A549 (cell line): ENCODE measurements around the gene AQP12B. TPM values are rescaled to one million over a fixed set of nuclear protein-coding genes. Genes with fewer than 3 reads are reported as not detected.

Experiments
- ATAC-seq, 2 experiments: fragments of 200-7000 bp in 1 of 2; fragments of >200 bp in 1 of 2; cut with Nextera tagmentation in 1 of 2; cut with Tn5 transposase in 1 of 2; 3 replicates each; pipeline versions ENCODE4 v1.8.0 to v1.9.1; 2018 to 2020; ENCODE audit warnings: mild to moderate bottlenecking in 1 of 2, moderate library complexity in 1 of 2
- CTCF ChIA-PET: fragments of 300-600 bp; sonication (Branson Sonifier 250); formaldehyde crosslinking; extraction: SDS; loops from one replicate; lab custom pipeline; 2021; ENCODE audit warnings: antibody characterized with exemption, inconsistent platforms; lab: Yijun Ruan, JAX
- POLR2A ChIA-PET: fragments of 350-600 bp; formaldehyde crosslinking; extraction: SDS; loops from one replicate; lab custom pipeline; 2021; ENCODE audit warnings: antibody characterized with exemption, inconsistent platforms; lab: Yijun Ruan, JAX
- DNase-seq, 2 experiments: peaks; one replicate each; pipeline versions ENCODE4 v3.0.0 to v3.0.0-alpha.2; 2011 to 2016; ENCODE audit warnings: low read depth in 1 of 2, low spot score in 1 of 2
- FAIRE-seq: peaks from 2 replicates; lab custom pipeline; 2011; peaks lifted over from hg19 to GRCh38; lab: Jason Lieb, UNC
- H3K27ac ChIP-seq, 2 experiments: fragments of >200 bp; sonication (Bioruptor Twin); formaldehyde crosslinking; 3 replicates each; pipeline ENCODE4 v1.5.1; 2016 to 2017
- H3K4me1 ChIP-seq: fragments of >200 bp; sonication (Bioruptor Twin); formaldehyde crosslinking; 3 replicates; pipeline ENCODE4 v1.6.1; 2016
- H3K4me2 ChIP-seq: fragments of >200 bp; sonication (Bioruptor Twin); formaldehyde crosslinking; 3 replicates; pipeline ENCODE4 v1.6.1; 2016
- H3K4me3 ChIP-seq: fragments of >200 bp; sonication (Bioruptor Twin); formaldehyde crosslinking; 3 replicates; pipeline ENCODE4 v1.5.1; 2016
- H3K9me3 ChIP-seq: fragments of >200 bp; sonication (Bioruptor Twin); formaldehyde crosslinking; 3 replicates; pipeline ENCODE4 v1.6.1; 2016
- CHD2 ChIP-seq: fragments of 150-350 bp; IDR thresholded peaks from 2 replicates; pipeline ENCODE4 v1.6.1; 2014; ENCODE audit warnings: low read length; ENCODE audit not compliant: partially characterized antibody
- CHD4 ChIP-seq: fragments of 200-600 bp; sonication (generic); IDR thresholded peaks from 2 replicates; pipeline ENCODE4 v1.6.1; 2016; ENCODE audit warnings: antibody characterized with exemption, mild to moderate bottlenecking, borderline replicate concordance
- EHF ChIP-seq: fragments of 250-450 bp; sonication (Bioruptor Pico); IDR thresholded peaks from 2 replicates; pipeline ENCODE4 v1.5.0; 2020; ENCODE audit warnings: mild to moderate bottlenecking
- EHMT2 ChIP-seq: fragments of 200-600 bp; sonication (generic); IDR thresholded peaks from 2 replicates; pipeline ENCODE4 v1.6.1; 2016; ENCODE audit warnings: antibody characterized with exemption, low read depth, mild to moderate bottlenecking, moderate library complexity
- GATA3 ChIP-seq: IDR thresholded peaks from 2 replicates; pipeline ENCODE4 v1.6.1; 2012; ENCODE audit warnings: borderline replicate concordance
- HOXA7 ChIP-seq: fragments of 250-450 bp; sonication (Bioruptor Pico); IDR thresholded peaks from 2 replicates; pipeline ENCODE4 v1.5.0; 2020; ENCODE audit warnings: mild to moderate bottlenecking, moderate library complexity
- HOXB13 ChIP-seq: fragments of 250-450 bp; sonication (Bioruptor Pico); IDR thresholded peaks from 2 replicates; pipeline ENCODE4 v1.5.0; 2020; ENCODE audit warnings: low read depth, mild to moderate bottlenecking, moderate library complexity
- JUNB ChIP-seq: fragments of >200 bp; sonication (Bioruptor Twin); formaldehyde crosslinking; IDR thresholded peaks from 2 replicates; pipeline ENCODE4 v1.6.1; 2016
- KDM1A ChIP-seq: fragments of 200-600 bp; sonication (generic); IDR thresholded peaks from 2 replicates; pipeline ENCODE4 v1.6.1; 2016; ENCODE audit warnings: low read depth, mild to moderate bottlenecking
- MAZ ChIP-seq: fragments of 150-350 bp; IDR thresholded peaks from 2 replicates; pipeline ENCODE4 v1.6.1; 2014; ENCODE audit warnings: antibody characterized with exemption, low read depth, low read length, borderline replicate concordance
- MYC ChIP-seq: IDR thresholded peaks from 2 replicates; pipeline ENCODE4 v1.6.1; 2012; ENCODE audit warnings: mild to moderate bottlenecking, inconsistent platforms, low read length, improper control_type of control experiment, borderline replicate concordance
- NFE2L2 ChIP-seq: fragments of 150-350 bp; conservative IDR thresholded peaks from 2 replicates; pipeline ENCODE4 v1.6.1; 2014; ENCODE audit warnings: low read length
- POLR2A ChIP-seq: IDR thresholded peaks from 2 replicates; pipeline ENCODE4 v1.6.1; 2012; ENCODE audit warnings: mild to moderate bottlenecking, low read length
- RAD21 ChIP-seq, 2 experiments: fragments of >200 bp in 1 of 2; sonication (Bioruptor Twin) in 1 of 2; formaldehyde crosslinking in 1 of 2; IDR thresholded peaks in 1 of 2; conservative IDR thresholded peaks in 1 of 2; 2 replicates in 1 of 2; 3 replicates in 1 of 2; pipeline ENCODE4 v1.6.1; 2012 to 2018; ENCODE audit warnings: inconsistent platforms in 1 of 2
- RARB ChIP-seq: fragments of 250-450 bp; sonication (Bioruptor Pico); IDR thresholded peaks from 2 replicates; pipeline ENCODE4 v1.8.0; 2021; ENCODE audit warnings: mild to moderate bottlenecking, moderate library complexity
- SMC3 ChIP-seq: fragments of >200 bp; sonication (Bioruptor Twin); formaldehyde crosslinking; IDR thresholded peaks from 3 replicates; pipeline ENCODE4 v1.6.1; 2018; ENCODE audit warnings: inconsistent platforms
- ZC3H11A ChIP-seq: fragments of 450-650 bp; IDR thresholded peaks from 2 replicates; pipeline ENCODE4 v1.6.1; 2014; ENCODE audit warnings: antibody characterized with exemption, mild to moderate bottlenecking
- ZFP36 ChIP-seq: fragments of 450-650 bp; IDR thresholded peaks from 2 replicates; pipeline ENCODE4 v1.6.1; 2014; ENCODE audit warnings: borderline replicate concordance; ENCODE audit not compliant: partially characterized antibody
- ZNF302 ChIP-seq: fragments of 250-450 bp; sonication (Bioruptor Pico); IDR thresholded peaks from 2 replicates; pipeline ENCODE4 v1.9.0; 2021; ENCODE audit warnings: inconsistent platforms, mild to moderate bottlenecking, moderate library complexity
- WGBS: methylation state at CpG from one replicate; pipeline ENCODE4 v1.1.6; 2017; ENCODE audit errors: missing lambda C conversion rate; 5-methylcytosine and 5-hydroxymethylcytosine counted together
- polyA plus RNA-seq, 4 experiments: library from polyadenylated mRNA; depleted of rRNA in 3 of 4; stranded (reverse); fragments of >200 nt; fragmentation: RNase III in 1 of 4; extraction: RNeasy Plus Mini Kit Qiagen cat#74134 plus additional on column Dnase treatment in 1 of 4; gene quantifications; 2 replicates in 3 of 4; 3 replicates in 1 of 4; pipeline ENCODE4 v1.2.3, GENCODE V29; 2011 to 2017
- TF ChIP-seq, protein P1 (sequence below): fragments of >200 bp; sonication (Bioruptor Twin); formaldehyde crosslinking; IDR thresholded peaks from 3 replicates; pipeline ENCODE4 v1.5.1; 2016
- TF ChIP-seq, protein P2 (sequence below): fragments of 250-450 bp; sonication (Bioruptor Pico); IDR thresholded peaks from 2 replicates; pipeline ENCODE4 v1.5.0; 2020; ENCODE audit warnings: low read depth, mild to moderate bottlenecking, moderate library complexity
- TF ChIP-seq, protein P3 (sequence below): IDR thresholded peaks from 2 replicates; pipeline ENCODE4 v1.6.1; 2012; ENCODE audit warnings: low read depth, borderline replicate concordance
- TF ChIP-seq, protein P4 (sequence below): IDR thresholded peaks from 2 replicates; pipeline ENCODE4 v1.6.1; 2012

AQP12B gene
- polyA plus RNA-seq, 2 of the 4 experiments (the other 2 are of a cell fraction) = not detected

DNA sequence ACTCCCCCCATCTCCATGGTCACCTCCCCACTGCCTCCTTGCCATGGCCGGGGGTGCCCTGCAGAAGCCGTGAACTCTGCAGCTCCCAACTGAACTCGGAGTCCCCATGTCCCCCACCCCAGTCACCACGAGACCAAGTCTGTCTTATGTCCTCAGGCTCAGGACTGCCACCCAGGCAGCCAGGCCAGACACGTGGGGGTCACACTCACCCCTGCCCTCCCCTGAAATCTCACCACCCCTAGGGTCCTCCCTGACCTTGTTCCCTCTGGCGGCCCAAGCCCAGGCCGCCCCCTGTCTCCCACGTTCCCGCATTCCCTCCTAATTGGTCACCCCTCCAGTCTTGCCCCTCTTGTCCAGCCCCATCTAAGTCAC, 19.9 kb upstream of the AQP12B start:
- H3K4me2 ChIP-seq = no peak overlapping the region
- H3K4me3 ChIP-seq = no peak overlapping the region
- no peak for DNase-seq
- ChIA-PET POLR2A (no interaction called here), CTCF (no interaction called here)
- no peak for ATAC-seq
- no peaks in the 10 kb centered on the region for H3K4me1 ChIP-seq
- FAIRE-seq = no peak
- H3K27ac ChIP-seq = no peak overlapping the region
- 33% methylated on average over 7 of the region's 9 CpGs for WGBS
- TF ChIP-seq ZFP36 = no peak
- TF ChIP-seq, protein P1, sequence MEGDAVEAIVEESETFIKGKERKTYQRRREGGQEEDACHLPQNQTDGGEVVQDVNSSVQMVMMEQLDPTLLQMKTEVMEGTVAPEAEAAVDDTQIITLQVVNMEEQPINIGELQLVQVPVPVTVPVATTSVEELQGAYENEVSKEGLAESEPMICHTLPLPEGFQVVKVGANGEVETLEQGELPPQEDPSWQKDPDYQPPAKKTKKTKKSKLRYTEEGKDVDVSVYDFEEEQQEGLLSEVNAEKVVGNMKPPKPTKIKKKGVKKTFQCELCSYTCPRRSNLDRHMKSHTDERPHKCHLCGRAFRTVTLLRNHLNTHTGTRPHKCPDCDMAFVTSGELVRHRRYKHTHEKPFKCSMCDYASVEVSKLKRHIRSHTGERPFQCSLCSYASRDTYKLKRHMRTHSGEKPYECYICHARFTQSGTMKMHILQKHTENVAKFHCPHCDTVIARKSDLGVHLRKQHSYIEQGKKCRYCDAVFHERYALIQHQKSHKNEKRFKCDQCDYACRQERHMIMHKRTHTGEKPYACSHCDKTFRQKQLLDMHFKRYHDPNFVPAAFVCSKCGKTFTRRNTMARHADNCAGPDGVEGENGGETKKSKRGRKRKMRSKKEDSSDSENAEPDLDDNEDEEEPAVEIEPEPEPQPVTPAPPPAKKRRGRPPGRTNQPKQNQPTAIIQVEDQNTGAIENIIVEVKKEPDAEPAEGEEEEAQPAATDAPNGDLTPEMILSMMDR = no peak
- TF ChIP-seq, protein P2, sequence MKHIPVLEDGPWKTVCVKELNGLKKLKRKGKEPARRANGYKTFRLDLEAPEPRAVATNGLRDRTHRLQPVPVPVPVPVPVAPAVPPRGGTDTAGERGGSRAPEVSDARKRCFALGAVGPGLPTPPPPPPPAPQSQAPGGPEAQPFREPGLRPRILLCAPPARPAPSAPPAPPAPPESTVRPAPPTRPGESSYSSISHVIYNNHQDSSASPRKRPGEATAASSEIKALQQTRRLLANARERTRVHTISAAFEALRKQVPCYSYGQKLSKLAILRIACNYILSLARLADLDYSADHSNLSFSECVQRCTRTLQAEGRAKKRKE (CRISPR knock-in tag) = no peak
- no peak for TF ChIP-seq SMC3
- no peak for TF ChIP-seq NFE2L2
- TF ChIP-seq JUNB = no peak
- no peak for TF ChIP-seq CHD4
- TF ChIP-seq RARB (CRISPR knock-in tag) = no peak
- no peak for TF ChIP-seq POLR2A
- TF ChIP-seq HOXA7 (CRISPR knock-in tag) = no peak
- no peak for TF ChIP-seq ZNF302
- TF ChIP-seq, protein P3, sequence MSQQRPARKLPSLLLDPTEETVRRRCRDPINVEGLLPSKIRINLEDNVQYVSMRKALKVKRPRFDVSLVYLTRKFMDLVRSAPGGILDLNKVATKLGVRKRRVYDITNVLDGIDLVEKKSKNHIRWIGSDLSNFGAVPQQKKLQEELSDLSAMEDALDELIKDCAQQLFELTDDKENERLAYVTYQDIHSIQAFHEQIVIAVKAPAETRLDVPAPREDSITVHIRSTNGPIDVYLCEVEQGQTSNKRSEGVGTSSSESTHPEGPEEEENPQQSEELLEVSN = no peak
- no peak for TF ChIP-seq MAZ
- no peak for TF ChIP-seq HOXB13 (CRISPR knock-in tag)
- TF ChIP-seq EHF = no peak
- TF ChIP-seq, protein P4, sequence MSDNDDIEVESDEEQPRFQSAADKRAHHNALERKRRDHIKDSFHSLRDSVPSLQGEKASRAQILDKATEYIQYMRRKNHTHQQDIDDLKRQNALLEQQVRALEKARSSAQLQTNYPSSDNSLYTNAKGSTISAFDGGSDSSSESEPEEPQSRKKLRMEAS = no peak
- TF ChIP-seq GATA3 = no peak
- no peak for TF ChIP-seq KDM1A
- no peak for TF ChIP-seq EHMT2
- no peak for TF ChIP-seq RAD21 (conservative IDR thresholded peaks at IDR 0.05 in 1 of 2, IDR thresholded peaks at IDR 0.05 in 1 of 2)
- TF ChIP-seq, all 56 proteins: peak for 0
- no peaks in the 10 kb centered on the region for H3K9me3 ChIP-seq

DNA sequence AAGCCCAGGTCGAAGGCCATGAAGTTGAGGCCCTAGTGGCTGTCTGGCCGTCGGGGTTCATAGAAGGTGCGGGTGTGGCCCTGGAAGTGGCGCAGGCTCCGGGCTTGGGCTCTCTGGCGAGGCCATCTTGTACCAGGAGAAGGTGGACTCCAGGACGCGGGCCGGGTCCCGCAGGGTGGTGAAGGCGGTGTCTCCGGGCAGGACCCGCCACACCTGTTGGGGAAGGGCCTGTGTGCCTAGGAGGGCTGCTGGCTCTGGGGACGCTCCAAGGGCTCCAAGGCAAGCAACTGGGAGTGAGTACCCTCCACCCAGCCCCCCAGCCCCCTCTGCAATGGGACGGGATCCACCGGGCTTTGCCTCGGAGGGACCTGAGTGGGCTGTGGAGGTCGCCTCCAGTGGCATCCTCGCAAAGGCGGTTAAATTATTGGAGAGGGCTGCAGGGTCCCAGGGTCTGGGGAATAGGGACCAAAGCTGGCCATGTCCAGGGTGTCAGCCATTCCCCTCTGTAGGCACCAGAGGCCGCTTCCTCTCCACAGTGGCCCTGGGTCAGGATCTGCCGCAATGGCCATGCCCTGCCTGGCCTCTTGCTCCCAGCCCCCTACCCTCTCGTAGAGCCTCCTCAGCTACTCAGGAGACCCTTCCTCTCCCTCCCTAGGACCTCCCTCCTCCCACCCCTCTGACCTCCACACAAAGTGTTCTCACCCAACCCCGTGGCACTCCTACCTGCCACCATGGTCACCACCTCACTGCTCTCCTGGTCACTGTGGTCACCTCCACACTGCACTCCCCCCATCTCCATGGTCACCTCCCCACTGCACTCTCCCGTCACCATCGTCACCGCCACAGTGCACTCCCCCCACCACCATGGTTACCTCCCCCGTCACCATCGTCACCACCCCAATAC, 19.3 kb upstream of the AQP12B start:
- FAIRE-seq (no peak), DNase-seq (no peak), ATAC-seq (no peak)
- Histone ChIP-seq H3K27ac (no peak overlapping the region), H3K4me2 (no peak overlapping the region), H3K4me3 (no peak overlapping the region), H3K9me3 (no peaks in the 10 kb centered on the region), H3K4me1 (no peaks in the 10 kb centered on the region)
- ChIA-PET POLR2A (no interaction called here), CTCF (interaction anchor here (0.6 kb wide), 1 partner anchor 117 kb away, joined by 3 read pairs; no protein-coding TSS in a partner anchor)
- WGBS = 79% methylated on average over 19 of the region's 30 CpGs
- TF ChIP-seq RARB (CRISPR knock-in tag) = no peak
- TF ChIP-seq ZC3H11A = no peak
- TF ChIP-seq CHD2 = no peak
- no peak for TF ChIP-seq MYC
- TF ChIP-seq HOXB13 (CRISPR knock-in tag) = no peak
- TF ChIP-seq, protein P4 = no peak
